AG04450 (cell line): Measurements from ENCODE around the gene COPS4. TPM values are rescaled to one million over a fixed set of nuclear protein-coding genes. Genes with fewer than 3 reads are reported as not detected.

ENCODE experiments used
- CTCF ChIA-PET: fragments of 300-600, 350-600 bp; formaldehyde crosslinking; extraction: SDS; loops from one replicate; lab custom pipeline; 2022; ENCODE audit warnings: antibody characterized with exemption, inconsistent platforms; lab: Charles Lee
- POLR2A ChIA-PET: fragments of 350-600 bp; formaldehyde crosslinking; extraction: SDS; loops from one replicate; lab custom pipeline; 2021; ENCODE audit warnings: antibody characterized with exemption, inconsistent platforms; lab: Yijun Ruan, JAX
- DNase-seq: peaks from one replicate; pipeline ENCODE4 v3.0.0-alpha.2; 2011; ENCODE audit warnings: low read depth, low spot score
- H3K27ac ChIP-seq: one replicate; pipeline ENCODE4 v1.5.1; 2012; ENCODE audit warnings: low read depth, low read length, control low read depth
- H3K27me3 ChIP-seq: one replicate; pipeline ENCODE4 v1.6.0; 2012; ENCODE audit warnings: low read length; ENCODE audit not compliant: control insufficient read depth, insufficient read depth
- H3K4me3 ChIP-seq: 2 replicates; pipeline ENCODE4 v1.5.1; 2011; ENCODE audit warnings: mild to moderate bottlenecking, low read depth, low read length, control low read depth
- H3K9me3 ChIP-seq: 2 replicates; pipeline ENCODE4 v1.5.1; 2012; ENCODE audit warnings: low read length; ENCODE audit not compliant: control insufficient read depth, insufficient read depth
- CTCF ChIP-seq: IDR thresholded peaks from 2 replicates; pipeline ENCODE4 v1.5.1; 2011; ENCODE audit warnings: low read depth, low read length, control low read depth, inconsistent platforms
- polyA plus RNA-seq: library from polyadenylated mRNA; depleted of rRNA; stranded (reverse); fragments of >200 nt; gene quantifications from 2 replicates; pipeline ENCODE4 v1.2.3, GENCODE V29; 2011; rRNA removed
- small RNA-seq: library from RNA; depleted of rRNA; stranded (forward); fragments of <200 nt; gene quantifications from one replicate; pipeline ENCODE3, GENCODE V24; 2012; ENCODE audit warnings: low read depth; ENCODE audit not compliant: insufficient read length

Gene COPS4
- polyA plus RNA-seq, 1 experiment = 78.4 TPM

- peaks cover 7% of the 10 kb centered on the region for H3K9me3 ChIP-seq
- POLR2A ChIA-PET = no interaction called here
- TF ChIP-seq CTCF = no peak
Observed at GRCh38 chr4:83121246-83121645, 86.3 kb downstream of the COPS4 start.

GRCh38 chr4:83124111-83124780 lies 89.3 kb downstream of the COPS4 start:
- H3K27ac ChIP-seq = no peak overlapping the region
- peaks cover 7% of the 10 kb centered on the region for H3K9me3 ChIP-seq
- ChIA-PET POLR2A (no interaction called here), CTCF (interaction anchor here (1.8 kb wide), 1 partner anchor 14 kb away, joined by 10 read pairs; no protein-coding TSS in a partner anchor)
- TF ChIP-seq CTCF = no peak
- H3K27me3 ChIP-seq = no peaks in the 10 kb centered on the region
- no peak for DNase-seq
- H3K4me3 ChIP-seq = no peak overlapping the region

More at GRCh38 chr4:83121246-83121645, 86.3 kb downstream of the COPS4 start:
- Histone ChIP-seq H3K27me3 (no peaks in the 10 kb centered on the region), H3K4me3 (no peak overlapping the region), H3K27ac (no peak overlapping the region)
- CTCF ChIA-PET = interaction anchor here (1.0 kb wide), 1 partner anchor 11 kb away, joined by 7 read pairs; no protein-coding TSS in a partner anchor
- no peak for DNase-seq

Small RNAs within 50 kb of the gene (small RNA-seq; reads per million reads assigned to genes)
- not detected for gene RNU6-615P

Other genes with a start within 250 kb of the COPS4 start
- 11.9 and 13.1 TPM in 2 replicates for gene SCD5, start 236.4 kb upstream of the COPS4 start, polyA plus RNA-seq
- gene SEC31A, start 144.0 kb upstream of the COPS4 start, polyA plus RNA-seq = 383 and 436 TPM in 2 replicates
- 2.2 and 3.2 TPM in 2 replicates for gene THAP9, start 134.4 kb upstream of the COPS4 start, polyA plus RNA-seq
- gene LIN54, start 24.4 kb upstream of the COPS4 start, polyA plus RNA-seq = 9.6 and 13.9 TPM in 2 replicates
- gene PLAC8, start 79.5 kb downstream of the COPS4 start, polyA plus RNA-seq = 0.11 and 0.33 TPM in 2 replicates
- gene COQ2, start 249.6 kb downstream of the COPS4 start, polyA plus RNA-seq = 13.9 and 18.9 TPM in 2 replicates